Natural killer cell (primary cell): Measurements from ENCODE around the gene ALS2. TPM values are rescaled to one million over a fixed set of nuclear protein-coding genes. Genes with fewer than 3 reads are reported as not detected.

Experiments used
- ATAC-seq, 3 donors: fragments of 150-1000 bp in 2 of 3; fragments of 200-7000 bp in 1 of 3; cut with Tn5 transposase; 1 replicate in 1 of 3; 2 replicates in 2 of 3; pipeline ENCODE4 v1.10.0; 2021; ENCODE audit warnings: mild to moderate bottlenecking in 2 of 3, moderate library complexity in 2 of 3
- DNase-seq, 2 donors: peaks; one replicate each; pipeline versions ENCODE4 v3.0.0 to v3.0.0-alpha.2; 2013 to 2021; ENCODE audit warnings: mixed read lengths in 1 of 2
- H3K27ac ChIP-seq: one replicate; pipeline ENCODE4 v1.5.1; 2013; ENCODE audit warnings: mild to moderate bottlenecking, low read length
- H3K27me3 ChIP-seq: one replicate; pipeline ENCODE4 v1.6.1; 2013; ENCODE audit warnings: low read length; ENCODE audit not compliant: control insufficient read depth, insufficient read depth
- H3K36me3 ChIP-seq: one replicate; pipeline ENCODE4 v1.6.1; 2013; ENCODE audit warnings: low read length; ENCODE audit not compliant: control insufficient read depth, insufficient read depth
- H3K4me1 ChIP-seq: one replicate; pipeline ENCODE4 v1.6.1; 2013; ENCODE audit warnings: low read length; ENCODE audit not compliant: control insufficient read depth, insufficient read depth
- H3K4me3 ChIP-seq: one replicate; pipeline ENCODE4 v1.5.1; 2013; ENCODE audit warnings: low read length
- H3K9me3 ChIP-seq: one replicate; pipeline ENCODE4 v1.6.1; 2013; ENCODE audit warnings: low read length; ENCODE audit not compliant: control insufficient read depth, insufficient read depth
- H3K27ac Mint-ChIP-seq, 2 donors: one replicate each; pipeline ENCODE4 v1.8.0; 2022; ENCODE audit warnings: mild to moderate bottlenecking in 2 of 2, mixed read lengths in 2 of 2, moderate library complexity in 1 of 2
- H3K27me3 Mint-ChIP-seq, 2 donors: one replicate each; pipeline ENCODE4 v1.8.0; 2022; ENCODE audit warnings: low read depth in 2 of 2, mixed read lengths in 2 of 2
- H3K36me3 Mint-ChIP-seq: one replicate; pipeline ENCODE4 v1.8.0; 2022; ENCODE audit warnings: mixed read lengths
- H3K4me1 Mint-ChIP-seq, 2 donors: one replicate each; pipeline ENCODE4 v1.8.0; 2022; ENCODE audit warnings: mixed read lengths in 2 of 2
- H3K4me3 Mint-ChIP-seq: one replicate; pipeline ENCODE4 v1.8.0; 2022; ENCODE audit warnings: mild to moderate bottlenecking, moderate library complexity, mixed read lengths
- H3K9me3 Mint-ChIP-seq, 2 donors: one replicate each; pipeline ENCODE4 v1.8.0; 2022; ENCODE audit warnings: mixed read lengths in 2 of 2
- CTCF ChIP-seq: fragments of 200-600 bp; IDR thresholded peaks from one replicate; pipeline ENCODE4 v1.8.0; 2022; ENCODE audit warnings: antibody characterized with exemption
- WGBS: methylation state at CpG from one replicate; pipeline ENCODE4 v1.1.7; 2013; ENCODE audit warnings: missing lambda C conversion rate; ENCODE audit not compliant: insufficient coverage; 5-methylcytosine and 5-hydroxymethylcytosine counted together
- intact Hi-C: fragments of 100-400 bp; cut with micrococcal nuclease; formaldehyde crosslinking; loops from one replicate; pipeline ENCODE4 v1.14.2; 2022
- total RNA-seq, 4 donors: library from RNA; stranded (reverse); fragments of 120-200 nt in 1 of 4; gene quantifications; one replicate each; pipeline versions ENCODE4 v1.2.3 to v1.2.4, GENCODE V29; 2013 to 2022

The ALS2 gene
- total RNA-seq, 3 donors from 2014 or later (not counting 1 experiment from before 2014, with no cell fraction given): 15.0 to 28.6 (median 19.1) TPM

- Mint-ChIP-seq H3K9me3 (no peaks in the 10 kb centered on the region), H3K36me3 (peaks cover 15% of the 10 kb centered on the region)
- H3K4me3 ChIP-seq: no peak overlapping the region
Observed at GRCh38 chr2:201709747-201710146, 71.0 kb downstream of the ALS2 start.

DNA sequence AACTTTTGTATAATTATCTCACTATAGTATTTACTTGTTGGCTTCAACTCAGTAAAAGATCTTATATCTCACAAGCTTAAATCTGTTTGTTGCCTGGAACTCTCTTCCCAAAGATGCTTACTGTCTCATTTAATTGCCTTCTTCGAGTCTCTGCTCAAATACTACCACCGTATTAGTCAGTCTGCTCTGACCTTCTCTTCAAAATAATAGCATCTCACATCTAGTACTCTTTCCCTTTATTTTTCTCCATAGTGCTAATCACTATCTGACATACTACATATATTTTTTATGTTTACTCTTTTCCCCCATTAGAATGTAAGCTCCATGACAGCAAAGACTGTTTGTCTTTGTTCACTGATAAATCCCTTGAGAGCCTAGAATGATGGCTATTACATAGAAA lies 71.7 kb downstream of the ALS2 start:
- peaks cover 8% of the 10 kb centered on the region for H3K36me3 Mint-ChIP-seq
- 94% methylated on average over 2 of the region's 2 CpGs for WGBS
- no peak for TF ChIP-seq CTCF

More at GRCh38 chr2:201709747-201710146, 71.0 kb downstream of the ALS2 start:
- no peak for TF ChIP-seq CTCF
- no peak overlapping the region for H3K4me3 Mint-ChIP-seq
- H3K4me1 Mint-ChIP-seq: no peaks in the 10 kb centered on the region
- Histone ChIP-seq H3K9me3 (no peaks in the 10 kb centered on the region), H3K36me3 (peaks cover 35% of the 10 kb centered on the region), H3K4me1 (no peaks in the 10 kb centered on the region), H3K27me3 (no peaks in the 10 kb centered on the region), H3K27ac (no peak overlapping the region)
- DNase-seq (no peak), ATAC-seq (no peak)
- no peaks in the 10 kb centered on the region for H3K27me3 Mint-ChIP-seq
- no peak overlapping the region for H3K27ac Mint-ChIP-seq
- 87% methylated on average over 3 of the region's 5 CpGs for whole genome bisulfite sequencing
- intact Hi-C loops: no loop called here

DNA sequence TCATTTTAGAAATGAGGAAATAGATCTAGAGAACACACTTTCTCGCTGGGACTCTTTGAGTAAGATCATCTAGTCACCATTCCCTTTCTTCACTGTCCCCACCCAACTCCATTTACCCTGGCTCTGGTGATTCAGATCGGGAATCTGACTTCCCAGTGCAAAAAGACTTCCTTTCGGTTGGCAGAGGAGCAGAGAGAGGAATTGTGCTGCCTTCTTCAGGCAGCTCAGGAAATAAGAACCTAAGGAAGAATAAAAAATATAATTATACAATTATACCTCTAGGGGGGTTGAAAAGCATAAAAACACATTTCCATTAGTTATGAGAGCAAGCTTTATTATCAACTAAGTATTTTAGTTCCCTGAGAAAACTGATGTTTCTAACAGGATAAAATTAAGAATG lies 73.0 kb downstream of the ALS2 start:
- Histone ChIP-seq H3K27ac (no peak overlapping the region), H3K36me3 (peaks cover 38% of the 10 kb centered on the region), H3K9me3 (no peaks in the 10 kb centered on the region), H3K27me3 (no peaks in the 10 kb centered on the region), H3K4me1 (no peaks in the 10 kb centered on the region), H3K4me3 (no peak overlapping the region)
- no peak for DNase-seq
- no peak for ATAC-seq
- Mint-ChIP-seq H3K27me3 (no peaks in the 10 kb centered on the region), H3K36me3 (peaks cover 11% of the 10 kb centered on the region), H3K4me1 (no peaks in the 10 kb centered on the region), H3K9me3 (no peaks in the 10 kb centered on the region), H3K27ac (no peak overlapping the region), H3K4me3 (no peak overlapping the region)
- 86% methylated on average over 2 of the region's 3 CpGs for WGBS
- no peak for TF ChIP-seq CTCF
- intact Hi-C loops: no loop called here

More for the DNA sequence above, 71.7 kb downstream of the ALS2 start:
- no peak overlapping the region for H3K27ac Mint-ChIP-seq
- no peaks in the 10 kb centered on the region for H3K27me3 ChIP-seq
- no peaks in the 10 kb centered on the region for H3K27me3 Mint-ChIP-seq
- no peaks in the 10 kb centered on the region for H3K9me3 Mint-ChIP-seq
- no peaks in the 10 kb centered on the region for H3K4me1 ChIP-seq
- DNase-seq (no peak), ATAC-seq (no peak)
- H3K36me3 ChIP-seq: peaks cover 35% of the 10 kb centered on the region
- intact Hi-C loops: no loop called here
- H3K4me1 Mint-ChIP-seq: no peaks in the 10 kb centered on the region
- no peaks in the 10 kb centered on the region for H3K9me3 ChIP-seq
- no peak overlapping the region for H3K4me3 ChIP-seq
- H3K4me3 Mint-ChIP-seq: no peak overlapping the region
- no peak overlapping the region for H3K27ac ChIP-seq

GRCh38 chr2:201707142-201707541 lies 73.6 kb downstream of the ALS2 start:
- H3K4me3 Mint-ChIP-seq: no peak overlapping the region
- H3K36me3 Mint-ChIP-seq: peaks cover 11% of the 10 kb centered on the region
- peaks cover 37% of the 10 kb centered on the region for H3K36me3 ChIP-seq
- no peak for ATAC-seq
- no peaks in the 10 kb centered on the region for H3K9me3 ChIP-seq
- TF ChIP-seq CTCF: no peak
- DNase-seq: no peak
- H3K27ac Mint-ChIP-seq: no peak overlapping the region
- intact Hi-C loops: no loop called here
- H3K9me3 Mint-ChIP-seq: no peaks in the 10 kb centered on the region
- no peak overlapping the region for H3K4me3 ChIP-seq
- no peaks in the 10 kb centered on the region for H3K27me3 ChIP-seq
- H3K4me1 Mint-ChIP-seq: no peaks in the 10 kb centered on the region
- H3K27me3 Mint-ChIP-seq: no peaks in the 10 kb centered on the region
- no peak overlapping the region for H3K27ac ChIP-seq
- H3K4me1 ChIP-seq: no peaks in the 10 kb centered on the region
- 100% methylated on average over 1 of the region's 1 CpG for WGBS
